H9 (cell line): ENCODE data around the gene PPM1H. TPM values are rescaled to one million over a fixed set of nuclear protein-coding genes. Genes with fewer than 3 reads are reported as not detected.

ENCODE experiments used
- DNase-seq: peaks from one replicate; pipeline ENCODE4 v3.0.0-alpha.2; 2017
- H2AFZ ChIP-seq: one replicate; pipeline ENCODE4 v1.6.1; 2013; ENCODE audit warnings: mild to moderate bottlenecking, low read length, control low read depth, moderate library complexity
- H2AK5ac ChIP-seq: 2 replicates; pipeline ENCODE4 v1.6.1; 2013; ENCODE audit warnings: low read length, control low read depth, mixed read lengths; ENCODE audit not compliant: insufficient read length
- H2BK120ac ChIP-seq: one replicate; pipeline ENCODE4 v1.6.1; 2013; ENCODE audit warnings: low read depth, mild to moderate bottlenecking, low read length, control low read depth, inconsistent platforms; ENCODE audit not compliant: poor library complexity, severe bottlenecking
- H2BK12ac ChIP-seq: 2 replicates; pipeline ENCODE4 v1.6.1; 2013; ENCODE audit warnings: low read length, control low read depth, mixed read lengths, low read depth; ENCODE audit not compliant: insufficient read length
- H2BK15ac ChIP-seq: 2 replicates; pipeline ENCODE4 v1.6.1; 2013; ENCODE audit warnings: low read depth, low read length, control low read depth
- H2BK20ac ChIP-seq: one replicate; pipeline ENCODE4 v1.6.1; 2013; ENCODE audit warnings: low read depth, mild to moderate bottlenecking, low read length, control low read depth, inconsistent platforms; ENCODE audit not compliant: poor library complexity, severe bottlenecking
- H2BK5ac ChIP-seq: 2 replicates; pipeline ENCODE4 v1.6.1; 2013; ENCODE audit warnings: low read length, control low read depth, mixed read lengths; ENCODE audit not compliant: insufficient read length
- H3K14ac ChIP-seq: 2 replicates; pipeline ENCODE4 v1.6.1; 2013; ENCODE audit warnings: low read length, control low read depth; ENCODE audit not compliant: insufficient read depth
- H3K18ac ChIP-seq: 2 replicates; pipeline ENCODE4 v1.6.1; 2013; ENCODE audit warnings: low read depth, mild to moderate bottlenecking, mixed read lengths, low read length, control low read depth; ENCODE audit not compliant: insufficient read length
- H3K23ac ChIP-seq: 2 replicates; pipeline ENCODE4 v1.6.1; 2013; ENCODE audit warnings: low read length, control low read depth, mixed read lengths, low read depth; ENCODE audit not compliant: insufficient read length
- H3K23me2 ChIP-seq: 2 replicates; pipeline ENCODE4 v1.6.1; 2013; ENCODE audit warnings: low read depth, mild to moderate bottlenecking, mixed read lengths, low read length, control low read depth; ENCODE audit not compliant: insufficient read length, poor library complexity, severe bottlenecking
- H3K27ac ChIP-seq: 2 replicates; pipeline ENCODE4 v1.5.1; 2013; ENCODE audit warnings: low read length, control low read depth, mixed read lengths, low read depth; ENCODE audit not compliant: insufficient read length
- H3K27me3 ChIP-seq: 2 replicates; pipeline ENCODE4 v1.6.1; 2013; ENCODE audit warnings: low read length, control low read depth, inconsistent platforms; ENCODE audit not compliant: insufficient read depth
- H3K4ac ChIP-seq: 2 replicates; pipeline ENCODE4 v1.6.1; 2013; ENCODE audit warnings: low read depth, mild to moderate bottlenecking, control low read depth, inconsistent platforms, low read length, moderate library complexity
- H3K4me1 ChIP-seq: 2 replicates; pipeline ENCODE4 v1.6.1; 2013; ENCODE audit warnings: low read length, control low read depth, inconsistent platforms; ENCODE audit not compliant: insufficient read depth
- H3K4me2 ChIP-seq: 2 replicates; pipeline ENCODE4 v1.6.1; 2013; ENCODE audit warnings: low read length, control low read depth, mixed read lengths; ENCODE audit not compliant: insufficient read length, insufficient read depth
- H3K56ac ChIP-seq: 2 replicates; pipeline ENCODE4 v1.6.1; 2013; ENCODE audit warnings: low read depth, mild to moderate bottlenecking, mixed read lengths, low read length, control low read depth; ENCODE audit not compliant: insufficient read length
- H3K79me1 ChIP-seq: 2 replicates; pipeline ENCODE4 v1.6.1; 2013; ENCODE audit warnings: low read depth, mild to moderate bottlenecking, moderate library complexity, low read length, control low read depth, inconsistent platforms; ENCODE audit not compliant: insufficient read depth, poor library complexity, severe bottlenecking
- H3K79me2 ChIP-seq: 2 replicates; pipeline ENCODE4 v1.6.1; 2013; ENCODE audit warnings: low read length, control low read depth, inconsistent platforms; ENCODE audit not compliant: insufficient read depth
- H3K9ac ChIP-seq: 2 replicates; pipeline ENCODE4 v1.6.1; 2013; ENCODE audit warnings: low read length, control low read depth, mixed read lengths; ENCODE audit not compliant: insufficient read length; ENCODE audit errors: extremely low read depth
- H3K9me3 ChIP-seq: one replicate; pipeline ENCODE4 v1.6.1; 2013; ENCODE audit warnings: low read depth, low read length, inconsistent platforms; ENCODE audit not compliant: control insufficient read depth
- H3T11ph ChIP-seq: one replicate; pipeline ENCODE4 v1.6.1; 2013; ENCODE audit warnings: mild to moderate bottlenecking, low read length, control low read depth, inconsistent platforms
- H4K20me1 ChIP-seq: one replicate; pipeline ENCODE4 v1.6.1; 2013; ENCODE audit not compliant: control insufficient read depth, insufficient read length, insufficient read depth
- H4K5ac ChIP-seq: 2 replicates; pipeline ENCODE4 v1.6.1; 2013; ENCODE audit warnings: low read depth, mild to moderate bottlenecking, mixed read lengths, low read length, control low read depth; ENCODE audit not compliant: insufficient read length
- H4K8ac ChIP-seq: replicated peaks from 2 replicates; pipeline ENCODE4 v1.6.1; 2013; ENCODE audit warnings: low read length, control low read depth, mixed read lengths, low read depth; ENCODE audit not compliant: insufficient read length
- H4K91ac ChIP-seq: 2 replicates; pipeline ENCODE4 v1.6.1; 2013; ENCODE audit warnings: low read depth, mild to moderate bottlenecking, moderate library complexity, mixed read lengths, low read length, control low read depth; ENCODE audit not compliant: insufficient read length
- H3K27ac Mint-ChIP-seq, 3 experiments: 2 replicates in 2 of 3; 3 replicates in 1 of 3; pipeline ENCODE4 v1.8.0; 2020 to 2021; ENCODE audit warnings: mixed read lengths in 3 of 3, mild to moderate bottlenecking in 1 of 3, moderate library complexity in 1 of 3
- H3K27me3 Mint-ChIP-seq: 2 replicates; pipeline ENCODE4 v1.8.0; 2021; ENCODE audit warnings: low read depth, mild to moderate bottlenecking, moderate library complexity, mixed read lengths
- H3K36me3 Mint-ChIP-seq, 3 experiments: 2 replicates in 2 of 3; 3 replicates in 1 of 3; pipeline ENCODE4 v1.8.0; 2020 to 2021; ENCODE audit warnings: low read depth in 3 of 3, mixed read lengths in 3 of 3; ENCODE audit not compliant: insufficient read depth in 1 of 3
- H3K4me1 Mint-ChIP-seq, 2 experiments: 2 replicates each; pipeline ENCODE4 v1.8.0; 2020; ENCODE audit warnings: mixed read lengths in 2 of 2
- H3K4me3 Mint-ChIP-seq, 2 experiments: 2 replicates in 1 of 2; 3 replicates in 1 of 2; pipeline ENCODE4 v1.8.0; 2020 to 2021; ENCODE audit warnings: mild to moderate bottlenecking in 2 of 2, mixed read lengths in 2 of 2, moderate library complexity in 1 of 2
- H3K9me3 Mint-ChIP-seq, 2 experiments: 2 replicates in 1 of 2; 3 replicates in 1 of 2; pipeline ENCODE4 v1.8.0; 2020; ENCODE audit warnings: mild to moderate bottlenecking in 2 of 2, mixed read lengths in 2 of 2, moderate library complexity in 1 of 2
- CTCF ChIP-seq: fragments of 200-600 bp; sonication (generic); conservative IDR thresholded peaks from 3 replicates; pipeline ENCODE4 v1.8.0; 2021; ENCODE audit warnings: antibody characterized with exemption, mild to moderate bottlenecking
- WGBS: extraction: QIAGEN DNeasy Blood & Tissue Kit; methylation state at CpG from one replicate; pipeline ENCODE4 v1.1.7; 2013; ENCODE audit warnings: missing lambda C conversion rate, low lambda C conversion rate, mixed read lengths; ENCODE audit not compliant: insufficient read length; ENCODE audit errors: extremely low coverage; 5-methylcytosine and 5-hydroxymethylcytosine counted together
- total RNA-seq: library from RNA; stranded (reverse); gene quantifications from 2 replicates; pipeline ENCODE4 v1.2.1, GENCODE V29; 2021

PPM1H gene
- total RNA-seq, 1 experiment from 2014 or later, result 22.1 TPM

- no CpG with 5 or more reads among the region's 6 CpGs for WGBS
- H2AK5ac ChIP-seq, result no peak overlapping the region
Observed at GRCh38 chr12:62689042-62689839, 245.7 kb downstream of the PPM1H start.

More at GRCh38 chr12:62689042-62689839, 245.7 kb downstream of the PPM1H start:
- no peak for DNase-seq
- no peaks in the 10 kb centered on the region for H3K9me3 ChIP-seq
- H3K23ac ChIP-seq, result no peak overlapping the region
- TF ChIP-seq CTCF, result no peak
- H3K4ac ChIP-seq, result no peak overlapping the region
- H3K23me2 ChIP-seq, result no peaks in the 10 kb centered on the region
- Mint-ChIP-seq H3K4me1 (peaks cover 17 to 18% of the 10 kb centered on the region in 2 experiments), H3K4me3 (no peak overlapping the region), H3K27ac (no peak overlapping the region), H3K36me3 (peaks cover 37 to 44% (median 38%) of the 10 kb centered on the region in 3 experiments), H3K27me3 (no peaks in the 10 kb centered on the region), H3K9me3 (no peaks in the 10 kb centered on the region)
- H3K27ac ChIP-seq, result no peak overlapping the region
- no peaks in the 10 kb centered on the region for H3K27me3 ChIP-seq
- no peak overlapping the region for H3K14ac ChIP-seq
- H2BK20ac ChIP-seq, result no peak overlapping the region
- no peak overlapping the region for H3K9ac ChIP-seq
- no peak overlapping the region for H3K18ac ChIP-seq
- H3K4me1 ChIP-seq, result peaks cover 2% of the 10 kb centered on the region
- no peaks in the 10 kb centered on the region for H4K20me1 ChIP-seq
- no peak overlapping the region for H2AFZ ChIP-seq
- H3K79me1 ChIP-seq, result no peaks in the 10 kb centered on the region
- H2BK5ac ChIP-seq, result no peak overlapping the region
- H3K56ac ChIP-seq, result no peak overlapping the region
- H4K5ac ChIP-seq, result no peak overlapping the region
- H3T11ph ChIP-seq, result no peak overlapping the region
- H4K8ac ChIP-seq, result no peak overlapping the region
- no peak overlapping the region for H2BK120ac ChIP-seq
- no peak overlapping the region for H3K4me2 ChIP-seq
- no peak overlapping the region for H2BK15ac ChIP-seq
- H3K79me2 ChIP-seq, result no peaks in the 10 kb centered on the region
- H4K91ac ChIP-seq, result no peak overlapping the region
- no peak overlapping the region for H2BK12ac ChIP-seq
